Erythroblast (primary cell): ENCODE data around the gene GREB1.

Experiments
- DNase-seq, 2 experiments: peaks; one replicate each; lab custom pipeline; 2025; lab: John Stamatoyannopoulos, UW
- GATA1 ChIP-seq: IDR thresholded peaks from 2 replicates; pipeline ENCODE4 v1.6.1; 2011; ENCODE audit warnings: low read depth, mild to moderate bottlenecking, control low read depth, low read length, moderate library complexity
- POLR2A ChIP-seq: IDR thresholded peaks from 2 replicates; pipeline ENCODE4 v1.6.1; 2011; ENCODE audit warnings: mild to moderate bottlenecking, low read length

GREB1 gene

DNA sequence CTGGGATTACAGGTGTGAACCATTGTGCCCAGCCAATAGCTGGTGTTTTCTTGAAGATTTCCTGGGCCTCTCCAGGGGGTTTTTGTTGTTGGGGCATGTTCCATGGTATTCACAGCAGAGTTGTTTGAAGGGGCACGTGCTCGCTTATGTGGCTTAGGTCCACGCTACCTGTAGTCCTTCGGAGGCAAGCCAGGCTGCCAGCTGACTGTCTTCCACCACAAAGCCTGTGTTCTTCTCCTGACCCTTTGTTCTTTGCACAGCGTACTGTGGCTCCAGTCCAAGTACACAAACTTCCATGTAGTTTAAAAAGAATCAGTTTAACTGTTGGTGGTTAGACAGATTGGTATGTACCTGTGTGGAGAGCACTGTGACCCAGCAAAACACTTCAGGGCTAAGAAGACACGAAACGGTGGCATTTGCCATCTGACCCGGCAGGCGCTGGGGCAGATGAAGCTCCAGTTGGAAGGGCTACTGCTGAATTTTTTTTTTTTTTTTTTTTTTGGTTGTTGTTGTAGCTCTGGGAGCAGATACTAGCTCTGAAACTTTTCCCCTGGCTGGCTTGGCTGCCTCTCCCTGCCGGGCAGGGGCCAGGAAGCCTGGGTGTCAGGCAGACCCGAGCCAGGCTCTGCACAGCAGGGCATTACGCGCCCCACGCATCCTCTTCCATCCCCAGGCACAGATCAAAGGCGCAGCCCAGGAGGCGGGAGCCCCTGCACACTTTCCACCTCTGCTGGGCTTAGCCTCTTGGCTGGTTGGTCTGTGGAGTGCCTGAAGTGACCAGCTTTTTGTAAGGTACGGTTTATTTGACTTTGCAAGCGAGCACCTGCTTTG, 5.7 kb downstream of the GREB1 start:
- no peak for DNase-seq
- no peak for TF ChIP-seq GATA1
- no peak for TF ChIP-seq POLR2A

- TF ChIP-seq POLR2A = no peak
- TF ChIP-seq GATA1 = no peak
Observed at GRCh38 chr2:11540148-11540995, 6.5 kb downstream of the GREB1 start.

GRCh38 chr2:11540996-11541692, 7.3 kb downstream of the GREB1 start:
- no peak for DNase-seq
- TF ChIP-seq GATA1 = no peak
- TF ChIP-seq POLR2A = no peak

More at GRCh38 chr2:11540148-11540995, 6.5 kb downstream of the GREB1 start:
- DNase-seq = no peak

DNA sequence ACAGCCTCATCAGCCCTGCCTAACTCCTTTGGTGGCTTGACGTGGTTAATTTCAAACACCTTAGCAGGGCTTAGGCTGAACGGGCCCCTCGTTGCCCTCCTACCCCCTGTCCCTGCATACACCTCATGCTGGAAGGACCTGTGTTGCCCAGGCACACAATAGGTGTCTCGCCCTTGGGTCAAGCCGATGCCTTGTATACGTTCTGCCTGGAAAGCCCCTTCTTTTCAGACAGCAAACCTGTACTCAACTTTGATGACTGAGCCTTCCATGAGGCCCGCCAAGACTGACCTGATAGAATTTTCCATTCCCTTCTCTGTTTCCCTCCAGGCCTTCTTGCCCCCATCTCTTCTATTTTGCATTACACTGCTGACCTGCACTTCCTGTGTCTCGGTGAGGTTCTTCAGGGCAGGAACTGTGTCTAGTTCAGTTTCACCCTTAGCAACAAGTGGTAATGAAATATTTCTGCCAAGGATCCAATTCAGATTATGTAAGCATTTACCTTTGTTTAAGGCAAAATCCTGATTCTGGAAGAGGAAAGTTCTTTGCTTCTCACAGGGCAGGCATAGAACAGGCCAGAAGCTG, 7.9 kb downstream of the GREB1 start:
- no peak for DNase-seq
- TF ChIP-seq GATA1 (no peak), POLR2A (no peak)

- DNase-seq = no peak
- no peak for TF ChIP-seq POLR2A
- TF ChIP-seq GATA1 = no peak
Observed at GRCh38 chr2:11542275-11542819, 8.5 kb downstream of the GREB1 start.

GRCh38 chr2:11543337-11544216, 9.7 kb downstream of the GREB1 start:
- no peak for TF ChIP-seq POLR2A
- no peak for TF ChIP-seq GATA1
- DNase-seq = no peak

GRCh38 chr2:11546072-11546471, 12.2 kb downstream of the GREB1 start:
- TF ChIP-seq GATA1 (no peak), POLR2A (no peak)
- no peak for DNase-seq

DNA sequence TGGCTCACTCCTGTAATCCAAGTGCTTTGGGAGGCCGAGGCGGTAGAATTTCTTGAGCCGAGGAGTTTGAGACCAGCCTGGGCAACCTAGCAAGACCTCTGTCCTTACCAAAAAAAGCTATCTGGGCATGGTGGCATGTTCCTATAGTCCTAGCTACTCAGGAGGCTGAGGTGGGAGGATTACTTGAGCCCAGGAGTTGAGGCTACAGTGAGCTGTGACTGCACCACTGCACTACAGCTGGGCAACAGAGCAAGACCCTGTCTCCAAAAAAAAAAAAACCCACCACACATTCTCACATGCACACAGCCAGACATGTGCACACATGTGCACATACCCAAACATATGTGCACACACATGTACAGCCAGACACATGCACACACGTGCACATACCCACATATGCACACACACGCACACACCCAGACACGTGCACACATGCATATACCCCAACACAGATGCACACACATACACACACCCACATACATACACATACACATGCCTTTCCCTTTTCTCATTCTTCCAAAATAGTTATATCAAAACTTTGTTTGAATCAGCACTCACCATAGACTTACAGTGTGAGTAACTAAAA, 14.2 kb downstream of the GREB1 start:
- TF ChIP-seq POLR2A = no peak
- TF ChIP-seq GATA1 = no peak
- DNase-seq = no peak

DNA sequence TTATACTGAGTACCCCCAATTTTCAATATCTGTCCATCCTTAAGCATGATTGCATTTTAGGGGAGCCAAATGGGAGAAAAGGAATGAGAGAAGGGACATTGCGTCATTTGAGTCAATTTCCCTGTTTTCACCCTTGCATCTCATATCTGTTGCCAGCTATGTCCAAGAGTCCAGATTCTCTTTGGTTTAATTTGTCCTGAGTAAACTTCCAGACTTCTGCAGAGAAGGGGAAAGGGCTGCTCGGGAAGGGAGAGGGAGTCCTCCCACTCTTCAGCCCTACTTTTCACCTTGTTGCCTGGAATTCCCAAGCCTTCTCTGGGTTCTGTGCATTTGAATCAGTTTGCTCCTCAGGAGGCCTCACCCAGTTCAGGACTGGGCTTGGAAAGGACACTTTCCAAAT, 16.5 kb downstream of the GREB1 start:
- no peak for DNase-seq
- TF ChIP-seq POLR2A (no peak), GATA1 (no peak)

DNA sequence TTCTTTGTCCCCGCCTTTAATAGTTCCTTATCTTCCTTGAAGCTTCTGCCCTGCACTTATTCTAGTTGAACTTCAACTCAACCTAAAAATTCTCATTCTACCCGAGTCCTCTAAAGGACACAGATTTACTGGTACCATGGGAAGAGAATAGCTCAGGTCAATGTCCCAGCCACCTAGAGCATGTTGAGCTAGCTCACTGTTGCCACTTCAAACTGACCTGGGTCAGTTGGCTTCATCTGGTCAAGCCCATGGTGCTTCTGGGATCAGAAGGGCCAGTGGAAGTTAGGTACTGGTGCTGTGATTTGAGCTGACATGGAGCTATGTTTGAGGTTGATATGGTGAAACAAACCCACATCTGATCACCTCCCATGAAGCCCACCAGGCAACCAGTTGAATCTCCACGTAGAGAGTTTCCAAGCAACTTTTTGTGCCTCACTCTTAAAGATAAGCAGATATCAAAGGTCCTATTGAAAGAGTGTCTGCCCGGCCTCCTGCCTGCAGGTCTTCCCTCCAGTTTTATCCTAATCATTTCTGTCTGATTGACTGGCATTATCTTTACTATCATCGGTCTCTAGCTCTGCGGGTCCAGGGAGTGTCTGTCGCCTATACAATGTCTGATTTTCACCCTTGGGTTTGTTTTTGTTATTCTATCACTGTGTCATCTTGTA, 17.2 kb downstream of the GREB1 start:
- TF ChIP-seq POLR2A = no peak
- TF ChIP-seq GATA1 = no peak
- DNase-seq = no peak

DNA sequence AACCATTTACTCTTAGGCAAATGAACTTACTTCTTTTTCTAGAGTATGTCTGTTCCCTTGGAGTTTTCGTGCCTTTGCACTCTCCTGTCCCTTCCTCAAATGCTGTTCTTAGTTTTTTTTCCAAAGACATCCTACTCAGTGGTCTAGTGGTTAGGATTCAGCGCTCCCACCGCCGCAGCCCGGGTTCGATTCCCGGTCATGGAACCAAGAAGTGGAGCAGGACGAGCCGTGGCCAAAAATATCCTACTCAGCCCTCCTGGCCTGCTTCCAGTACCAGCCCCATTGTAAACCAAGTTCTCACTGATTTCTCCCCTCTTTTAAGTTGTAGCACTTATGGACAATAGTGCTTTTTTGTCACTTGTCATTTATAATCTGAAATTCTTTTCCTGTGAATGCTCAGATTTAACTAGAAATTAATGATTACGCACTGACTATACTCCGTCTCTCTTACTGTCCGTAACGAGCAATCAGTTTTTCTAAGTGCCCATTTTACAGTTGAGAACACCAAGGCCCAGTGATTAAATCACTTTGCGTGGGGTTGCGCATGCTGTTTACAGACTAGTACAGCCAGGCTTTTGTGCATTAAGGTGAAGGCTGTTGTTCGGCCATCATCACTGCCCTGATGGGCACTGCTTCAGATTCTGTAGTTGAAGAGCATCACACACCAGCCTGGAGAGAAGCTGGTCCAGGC, 17.9 kb downstream of the GREB1 start:
- no peak for DNase-seq
- no peak for TF ChIP-seq POLR2A
- no peak for TF ChIP-seq GATA1

DNA sequence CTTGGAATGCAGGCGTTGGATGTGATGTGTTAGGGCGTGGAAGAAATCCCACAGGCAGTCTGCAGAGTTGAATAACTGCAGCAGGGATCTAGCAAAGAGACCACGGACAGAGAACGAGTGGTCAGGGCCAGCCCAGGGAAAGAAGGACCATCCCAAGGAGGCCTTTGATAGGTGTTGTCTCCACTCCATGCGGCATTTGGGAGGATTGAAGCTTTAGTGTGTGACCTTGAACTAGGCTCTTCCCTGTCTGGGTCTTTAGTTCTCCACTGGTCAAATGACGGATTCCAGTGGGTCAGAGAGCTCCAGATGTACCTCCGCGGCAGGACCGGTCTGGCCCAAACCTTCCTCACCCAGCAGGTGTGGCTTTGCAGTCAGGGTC, 18.4 kb downstream of the GREB1 start:
- DNase-seq = no peak
- TF ChIP-seq GATA1 (no peak), POLR2A (no peak)
